ENCODE results near the gene ABLIM1. TPM values are rescaled to one million over a fixed set of nuclear protein-coding genes. Genes with fewer than 3 reads are reported as not detected.

Gene ABLIM1
- total RNA-seq, 4 donors from 2014 or later = 56.9 to 108 (median 96.1) TPM

DNA sequence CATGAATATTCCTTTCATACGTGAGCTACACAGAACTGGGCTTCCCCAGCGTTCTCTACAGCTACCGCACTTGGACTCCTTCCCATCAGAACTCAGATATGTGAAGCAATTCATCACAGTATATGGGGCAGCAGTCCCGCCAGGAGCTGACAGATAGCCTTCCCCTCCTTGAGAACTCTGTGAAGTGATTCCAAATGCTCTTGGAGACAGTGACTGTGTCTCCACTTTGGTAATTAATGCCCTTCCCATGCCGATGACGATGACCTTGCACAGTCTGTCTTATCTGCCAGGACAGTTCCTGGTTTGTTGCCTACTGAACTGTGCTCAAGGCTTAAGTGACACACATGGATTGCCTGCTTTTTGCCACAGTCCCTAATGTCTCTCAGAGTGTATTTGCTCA, 178.8 kb downstream of the ABLIM1 start:
- Histone ChIP-seq H3K4me1 (peaks cover 0 to 6% (median 0%) of the 10 kb centered on the region in 4 donors), H3K27me3 (no peaks in the 10 kb centered on the region), H3K4me3 (no peak overlapping the region), H3K9me3 (no peaks in the 10 kb centered on the region), H3K27ac (no peak overlapping the region), H3K36me3 (no peaks in the 10 kb centered on the region)
- intact Hi-C loops (cut with DNase I; ENCODE audit: low total_unique reads) = no loop called here
- in situ Hi-C loops (cut with MboI; ENCODE audit: low pct_ligation_motif_present in 1 of 4, low pct_unique_long_range_greater_than_20kb in 1 of 4, low sequenced_read_pairs in 3 of 4) = loop anchor here in 1 of 4 donors (10.0 kb wide), 2 partner anchors 215 to 305 kb away; no protein-coding TSS in a partner anchor
- DNase-seq = no peak
- 67 to 70% methylated on average over 3 to 6 of the region's 6 CpGs for WGBS, 2 donors (ENCODE audit: low coverage in 1 of 2)
- TF ChIP-seq POLR2AphosphoS5 (IDR thresholded peaks at IDR 0.05) = peak in 1 of 3 donors; percentile 42
- TF ChIP-seq, protein P1, sequence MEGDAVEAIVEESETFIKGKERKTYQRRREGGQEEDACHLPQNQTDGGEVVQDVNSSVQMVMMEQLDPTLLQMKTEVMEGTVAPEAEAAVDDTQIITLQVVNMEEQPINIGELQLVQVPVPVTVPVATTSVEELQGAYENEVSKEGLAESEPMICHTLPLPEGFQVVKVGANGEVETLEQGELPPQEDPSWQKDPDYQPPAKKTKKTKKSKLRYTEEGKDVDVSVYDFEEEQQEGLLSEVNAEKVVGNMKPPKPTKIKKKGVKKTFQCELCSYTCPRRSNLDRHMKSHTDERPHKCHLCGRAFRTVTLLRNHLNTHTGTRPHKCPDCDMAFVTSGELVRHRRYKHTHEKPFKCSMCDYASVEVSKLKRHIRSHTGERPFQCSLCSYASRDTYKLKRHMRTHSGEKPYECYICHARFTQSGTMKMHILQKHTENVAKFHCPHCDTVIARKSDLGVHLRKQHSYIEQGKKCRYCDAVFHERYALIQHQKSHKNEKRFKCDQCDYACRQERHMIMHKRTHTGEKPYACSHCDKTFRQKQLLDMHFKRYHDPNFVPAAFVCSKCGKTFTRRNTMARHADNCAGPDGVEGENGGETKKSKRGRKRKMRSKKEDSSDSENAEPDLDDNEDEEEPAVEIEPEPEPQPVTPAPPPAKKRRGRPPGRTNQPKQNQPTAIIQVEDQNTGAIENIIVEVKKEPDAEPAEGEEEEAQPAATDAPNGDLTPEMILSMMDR (IDR thresholded peaks at IDR 0.05) = no peak

DNA sequence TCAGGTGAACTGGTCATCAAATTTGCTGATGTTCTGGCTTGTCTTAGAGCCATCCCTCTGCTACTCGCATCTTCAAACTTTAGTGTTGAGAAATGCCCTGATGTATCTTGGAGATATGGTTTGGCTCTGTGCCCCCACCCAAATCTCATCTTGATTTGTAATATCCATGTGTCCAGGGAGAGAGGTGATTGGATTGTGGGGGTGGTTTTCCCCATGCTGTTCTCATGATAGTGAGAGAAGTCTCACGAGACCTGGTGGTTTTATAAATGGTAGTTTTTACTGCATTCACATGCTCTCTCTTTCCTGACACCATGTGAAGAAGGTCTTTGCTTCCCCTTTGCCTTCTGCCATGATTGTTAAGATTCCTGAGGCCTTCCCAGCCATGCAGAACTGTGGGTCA, 179.8 kb downstream of the ABLIM1 start:
- intact Hi-C loops (cut with DNase I; ENCODE audit: low total_unique reads) = no loop called here
- in situ Hi-C loops (cut with MboI; ENCODE audit: low pct_ligation_motif_present in 1 of 4, low pct_unique_long_range_greater_than_20kb in 1 of 4, low sequenced_read_pairs in 3 of 4) = loop anchor here in 1 of 4 donors (10.0 kb wide), 2 partner anchors 217 to 307 kb away; no protein-coding TSS in a partner anchor
- 89 to 100% methylated on average over 1 to 2 of the region's 2 CpGs for WGBS, 2 donors (ENCODE audit: low coverage in 1 of 2)

DNA sequence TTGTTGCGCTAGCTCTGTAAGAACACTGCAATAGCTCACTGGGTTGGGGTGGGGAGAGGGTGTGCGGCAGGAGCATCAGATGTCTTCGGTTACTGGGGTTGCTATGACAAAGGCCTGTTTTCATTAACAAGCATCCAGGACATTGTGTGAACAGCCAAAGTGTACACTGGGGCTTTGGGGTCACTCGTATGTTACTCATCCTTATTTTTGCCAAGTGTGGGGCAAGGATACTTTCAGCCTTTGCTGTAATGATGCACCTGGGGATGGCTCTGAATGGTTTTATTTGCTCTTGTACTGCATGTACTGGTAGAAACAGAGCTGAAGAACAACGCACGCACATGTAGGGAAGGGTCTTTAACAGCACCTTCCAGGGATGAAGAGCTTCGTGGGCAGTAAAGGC, 180.8 kb downstream of the ABLIM1 start:
- in situ Hi-C loops (cut with MboI; ENCODE audit: low pct_ligation_motif_present in 1 of 4, low pct_unique_long_range_greater_than_20kb in 1 of 4, low sequenced_read_pairs in 3 of 4) = loop anchor here in 1 of 4 donors (10.0 kb wide), 2 partner anchors 218 to 308 kb away; no protein-coding TSS in a partner anchor
- Histone ChIP-seq H3K27me3 (no peaks in the 10 kb centered on the region), H3K36me3 (no peaks in the 10 kb centered on the region), H3K9me3 (no peaks in the 10 kb centered on the region), H3K4me1 (peaks cover 0 to 21% (median 7%) of the 10 kb centered on the region in 4 donors), H3K27ac (peak overlapping the region in 2 of 4 donors; percentile 35 to 38), H3K4me3 (no peak overlapping the region)
- no peak for DNase-seq
- 78 to 93% methylated on average over 4 to 7 of the region's 7 CpGs for WGBS, 2 donors (ENCODE audit: low coverage in 1 of 2)
- TF ChIP-seq POLR2A (IDR thresholded peaks at IDR 0.05) (no peak), POLR2AphosphoS5 (IDR thresholded peaks at IDR 0.05) (peak in 2 of 3 donors; percentile 35 to 38), EP300 (IDR thresholded peaks at IDR 0.05; ENCODE audit: low read depth) (no peak)
- TF ChIP-seq, protein P1 (IDR thresholded peaks at IDR 0.05) = no peak
- intact Hi-C loops (cut with DNase I; ENCODE audit: low total_unique reads) = no loop called here

More for the DNA sequence above, 179.8 kb downstream of the ABLIM1 start:
- Histone ChIP-seq H3K4me3 (no peak overlapping the region), H3K27ac (no peak overlapping the region), H3K4me1 (peaks cover 0 to 14% (median 3%) of the 10 kb centered on the region in 4 donors), H3K9me3 (no peaks in the 10 kb centered on the region), H3K36me3 (no peaks in the 10 kb centered on the region), H3K27me3 (no peaks in the 10 kb centered on the region)
- no peak for DNase-seq
- TF ChIP-seq POLR2AphosphoS5 (IDR thresholded peaks at IDR 0.05) (no peak), EP300 (IDR thresholded peaks at IDR 0.05; ENCODE audit: low read depth) (no peak), POLR2A (IDR thresholded peaks at IDR 0.05) (no peak)
- TF ChIP-seq, protein P1 (IDR thresholded peaks at IDR 0.05) = no peak

DNA sequence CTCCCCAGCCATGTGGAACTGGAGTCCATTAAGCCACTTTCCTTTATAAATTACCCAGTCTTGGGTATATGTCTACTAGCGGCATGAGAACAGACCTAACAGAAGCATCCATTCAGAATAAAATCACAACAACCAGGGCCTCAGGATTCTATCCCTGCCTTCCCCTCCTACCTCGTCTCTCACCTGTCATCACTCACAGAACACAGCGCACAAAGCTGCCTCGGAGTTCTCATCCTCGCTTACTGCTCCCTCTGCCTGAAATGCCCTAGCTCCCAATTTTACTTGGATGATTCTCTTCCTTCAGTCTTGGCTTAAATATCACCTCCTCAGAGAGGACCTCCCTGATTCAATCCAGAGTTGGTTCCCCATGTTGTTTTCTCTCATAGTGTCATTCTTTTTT, 183.1 kb downstream of the ABLIM1 start:
- Histone ChIP-seq H3K36me3 (no peaks in the 10 kb centered on the region), H3K4me1 (peaks cover 0 to 26% (median 10%) of the 10 kb centered on the region in 4 donors), H3K9me3 (no peaks in the 10 kb centered on the region), H3K27ac (no peak overlapping the region), H3K27me3 (no peaks in the 10 kb centered on the region), H3K4me3 (no peak overlapping the region)
- in situ Hi-C loops (cut with MboI; ENCODE audit: low pct_ligation_motif_present in 1 of 4, low pct_unique_long_range_greater_than_20kb in 1 of 4, low sequenced_read_pairs in 3 of 4) (loop anchor here in 3 of 4 donors (5.0 to 25.0 kb wide), 5 partner anchors 72 to 312 kb away; no protein-coding TSS in a partner anchor), intact Hi-C loops (cut with DNase I; ENCODE audit: low total_unique reads) (no loop called here)
- 98 to 100% methylated on average over 1 to 5 of the region's 5 CpGs for WGBS, 2 donors (ENCODE audit: low coverage in 1 of 2)
- DNase-seq = no peak
- TF ChIP-seq EP300 (IDR thresholded peaks at IDR 0.05; ENCODE audit: low read depth) = no peak
- TF ChIP-seq POLR2AphosphoS5 (IDR thresholded peaks at IDR 0.05) = no peak

Measured in transverse colon (tissue), 4 donors.